HG03439 (cell line): ENCODE measurements around the gene LCN10.
"Not testable (repeated sequence)": the region's sequence is repeated elsewhere in the genome, so short reads cannot be mapped to it uniquely, and the experiment has no call there.

Experiments used
- ATAC-seq: cut with Tn5 transposase; IDR thresholded peaks from one replicate; pipeline ENCODE4 v1.9.1; 2021; ENCODE audit warnings: mild to moderate bottlenecking, moderate library complexity; ENCODE audit not compliant: unreplicated experiment

Gene LCN10

DNA sequence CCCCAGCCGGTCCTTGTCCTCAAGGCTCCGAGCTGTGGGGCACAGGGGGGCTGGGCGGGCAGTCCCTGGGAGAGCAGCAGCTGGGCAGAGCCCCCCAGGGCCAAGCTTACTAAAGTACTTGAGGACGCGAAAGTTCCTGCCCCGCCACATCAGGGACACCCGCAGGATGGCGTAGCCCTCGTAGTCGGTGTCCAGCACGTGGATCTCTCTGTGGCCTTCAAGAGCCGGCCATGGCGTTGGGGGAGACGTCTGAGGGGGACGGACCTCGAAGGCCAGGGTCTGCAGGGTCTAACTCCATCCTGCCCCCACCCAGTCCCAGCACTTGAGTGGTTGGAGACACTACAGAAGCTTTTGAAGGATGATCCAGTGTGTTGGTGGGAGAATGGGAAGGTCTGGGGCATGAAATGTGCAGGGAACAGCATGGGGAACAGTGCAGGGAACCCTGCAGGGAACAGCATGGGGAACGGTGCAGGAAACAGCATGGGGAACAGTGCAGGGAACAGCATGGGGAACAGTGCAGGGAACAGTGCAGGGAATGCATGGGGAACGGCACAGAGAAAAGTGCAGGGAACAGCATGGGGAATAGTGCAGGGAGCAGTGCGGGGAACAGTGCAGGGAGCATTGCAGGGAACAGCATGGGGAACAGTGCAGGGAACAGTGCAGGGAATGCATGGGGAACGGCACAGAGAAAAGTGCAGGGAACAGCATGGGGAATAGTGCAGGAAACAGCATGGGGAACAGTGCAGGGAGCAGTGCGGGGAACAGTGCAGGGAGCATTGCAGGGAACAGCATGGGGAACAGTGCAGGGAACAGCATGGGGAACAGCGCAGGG, 12.8 kb upstream of the LCN10 start:
- not testable (repeated sequence) for ATAC-seq

DNA sequence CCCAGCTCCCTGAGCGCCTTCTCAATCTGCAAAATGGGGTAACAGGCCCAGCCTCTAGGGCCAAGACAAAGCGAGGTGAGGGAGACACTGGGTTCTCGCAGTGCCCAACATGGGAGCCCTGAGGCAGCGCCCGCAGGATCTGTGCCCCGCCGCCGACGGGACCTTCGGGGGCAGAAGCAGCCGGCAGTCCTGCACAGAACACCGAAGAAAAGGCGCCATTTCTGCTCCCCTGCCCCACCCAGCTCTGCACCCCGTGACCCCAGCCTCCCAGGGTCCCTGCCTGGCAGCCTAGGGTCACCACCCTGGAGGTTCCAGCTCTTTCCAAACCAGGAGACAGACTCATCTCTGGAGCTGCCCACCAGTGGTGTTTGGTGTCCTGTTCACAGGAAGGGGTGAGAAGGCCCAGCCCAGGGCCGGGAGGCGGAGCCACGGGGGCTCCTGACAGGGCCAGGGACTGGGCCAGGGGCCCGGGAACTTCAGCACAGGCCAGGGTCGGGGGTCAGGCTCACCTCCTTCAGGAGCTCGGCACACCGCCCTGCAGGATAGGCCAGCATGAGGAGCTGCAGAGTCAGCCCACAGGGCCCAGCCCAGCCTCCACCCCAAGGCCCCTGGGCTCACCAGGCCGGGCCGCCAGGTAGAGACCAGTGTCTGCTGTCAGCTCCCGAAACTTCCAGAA, 12.0 kb upstream of the LCN10 start:
- ATAC-seq = no peak

DNA sequence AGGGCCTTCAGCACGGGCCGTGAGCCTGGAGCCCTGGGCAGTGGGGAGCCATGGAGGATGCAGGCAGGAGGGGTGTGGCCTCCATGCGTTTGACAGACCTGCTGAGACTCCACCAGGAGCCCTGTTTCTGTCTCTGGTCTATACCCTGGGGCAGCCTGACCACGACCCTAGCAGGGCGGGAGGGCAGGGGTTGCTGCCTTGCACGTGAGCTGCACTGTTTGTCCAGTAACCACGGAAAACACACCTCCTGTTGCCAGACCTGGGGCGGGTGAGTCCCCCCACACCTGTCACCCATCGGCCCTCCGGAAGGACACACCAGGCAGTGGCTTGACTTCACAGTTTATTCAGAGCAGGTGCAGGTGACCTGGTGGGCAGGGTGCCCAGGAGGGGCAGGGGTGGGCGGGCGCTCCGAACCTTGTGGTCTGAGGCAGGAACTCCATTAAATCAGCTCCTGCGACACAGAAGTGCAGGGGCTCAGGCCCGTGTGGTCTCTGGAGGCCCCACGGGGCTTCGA, 11.4 kb upstream of the LCN10 start:
- ATAC-seq = no peak

DNA sequence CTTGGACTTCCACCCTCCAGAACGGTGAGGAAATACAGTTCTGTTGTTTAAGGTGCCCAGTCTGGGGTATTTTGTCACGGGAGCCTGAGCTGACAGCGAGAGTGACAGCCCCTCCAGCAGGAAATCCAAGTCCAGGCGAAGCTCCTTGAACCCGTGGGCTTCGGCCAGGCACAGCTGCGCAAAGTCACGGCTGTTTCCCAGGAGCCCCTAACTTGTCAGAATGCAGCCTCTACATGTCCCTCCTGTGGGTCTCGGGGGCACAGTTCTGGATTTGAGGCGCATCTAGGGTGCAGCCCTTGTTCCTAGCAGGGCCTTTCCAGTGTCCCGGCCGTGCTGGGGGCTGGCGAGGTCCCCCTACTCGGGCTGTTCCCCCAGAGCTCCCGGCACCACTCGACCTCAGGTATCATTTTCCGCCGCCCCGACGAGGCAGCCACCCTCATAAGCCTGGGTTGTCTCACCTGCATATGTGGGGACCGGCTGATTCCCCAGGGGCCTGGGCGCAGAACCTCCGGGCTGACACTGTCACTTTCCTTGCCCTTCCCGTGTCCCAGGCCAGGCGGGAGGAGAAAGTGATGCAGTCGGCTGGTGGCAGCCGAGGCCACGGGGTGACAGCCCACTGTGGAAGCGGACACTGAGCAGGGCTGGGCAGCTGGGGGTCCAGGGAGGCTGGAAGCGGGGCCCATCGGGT, 10.8 kb upstream of the LCN10 start:
- ATAC-seq = no peak

DNA sequence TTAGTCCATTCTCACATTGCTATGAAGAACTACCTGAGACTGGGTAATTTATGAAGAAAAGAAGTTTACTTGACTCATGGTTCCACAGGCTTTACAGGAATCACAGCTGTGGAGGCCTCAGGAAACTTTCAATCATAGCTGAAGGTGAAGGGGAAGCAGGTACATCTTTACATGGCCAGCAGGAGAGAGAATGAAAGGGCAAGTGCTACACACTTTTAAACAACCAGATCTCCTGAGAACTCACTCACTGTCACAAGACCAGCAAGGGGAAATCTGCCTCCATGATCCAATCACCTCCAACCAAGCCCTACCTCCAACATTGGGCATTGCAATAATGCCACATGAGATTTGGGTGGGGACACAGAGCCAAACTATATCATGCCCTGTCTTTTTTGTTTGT, 9.1 kb upstream of the LCN10 start:
- ATAC-seq = no peak

DNA sequence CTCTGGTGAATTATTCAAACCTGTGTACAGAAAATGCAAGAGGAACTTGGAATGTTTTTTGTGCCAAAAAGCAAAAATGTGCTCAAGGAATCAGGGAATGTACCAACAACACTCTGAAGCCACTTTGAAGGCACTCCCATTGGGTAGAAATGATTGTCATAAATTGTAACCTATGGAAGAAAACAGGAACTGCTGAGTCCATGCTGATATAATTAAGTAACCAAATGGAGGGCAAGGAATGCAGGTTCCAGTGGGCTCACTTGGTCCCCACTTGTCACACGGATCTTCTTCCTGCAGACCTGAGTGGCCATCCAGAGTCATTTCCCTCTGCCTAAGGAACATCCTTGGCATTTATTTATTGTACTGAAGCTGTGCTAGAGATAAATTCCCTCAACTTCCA, 8.5 kb upstream of the LCN10 start:
- ATAC-seq = no peak

DNA sequence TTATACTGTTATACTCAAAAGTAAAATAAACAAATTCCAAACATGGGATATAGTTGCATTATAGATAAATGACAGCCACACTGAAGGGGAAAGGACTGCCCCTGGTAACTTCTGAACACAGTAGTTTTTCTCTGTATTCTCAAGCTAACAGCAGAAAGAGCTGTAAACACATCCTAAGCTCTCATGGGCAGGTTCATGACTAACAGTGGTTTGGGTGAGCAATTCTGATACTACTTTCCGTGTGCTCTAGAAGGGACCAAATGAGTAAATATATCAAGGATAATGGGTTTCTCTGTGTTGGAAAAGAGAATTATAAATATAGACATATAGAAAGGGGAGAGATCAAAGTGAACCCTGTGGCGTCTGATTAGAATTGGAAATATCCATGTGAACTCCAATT, 7.8 kb upstream of the LCN10 start:
- no peak for ATAC-seq

DNA sequence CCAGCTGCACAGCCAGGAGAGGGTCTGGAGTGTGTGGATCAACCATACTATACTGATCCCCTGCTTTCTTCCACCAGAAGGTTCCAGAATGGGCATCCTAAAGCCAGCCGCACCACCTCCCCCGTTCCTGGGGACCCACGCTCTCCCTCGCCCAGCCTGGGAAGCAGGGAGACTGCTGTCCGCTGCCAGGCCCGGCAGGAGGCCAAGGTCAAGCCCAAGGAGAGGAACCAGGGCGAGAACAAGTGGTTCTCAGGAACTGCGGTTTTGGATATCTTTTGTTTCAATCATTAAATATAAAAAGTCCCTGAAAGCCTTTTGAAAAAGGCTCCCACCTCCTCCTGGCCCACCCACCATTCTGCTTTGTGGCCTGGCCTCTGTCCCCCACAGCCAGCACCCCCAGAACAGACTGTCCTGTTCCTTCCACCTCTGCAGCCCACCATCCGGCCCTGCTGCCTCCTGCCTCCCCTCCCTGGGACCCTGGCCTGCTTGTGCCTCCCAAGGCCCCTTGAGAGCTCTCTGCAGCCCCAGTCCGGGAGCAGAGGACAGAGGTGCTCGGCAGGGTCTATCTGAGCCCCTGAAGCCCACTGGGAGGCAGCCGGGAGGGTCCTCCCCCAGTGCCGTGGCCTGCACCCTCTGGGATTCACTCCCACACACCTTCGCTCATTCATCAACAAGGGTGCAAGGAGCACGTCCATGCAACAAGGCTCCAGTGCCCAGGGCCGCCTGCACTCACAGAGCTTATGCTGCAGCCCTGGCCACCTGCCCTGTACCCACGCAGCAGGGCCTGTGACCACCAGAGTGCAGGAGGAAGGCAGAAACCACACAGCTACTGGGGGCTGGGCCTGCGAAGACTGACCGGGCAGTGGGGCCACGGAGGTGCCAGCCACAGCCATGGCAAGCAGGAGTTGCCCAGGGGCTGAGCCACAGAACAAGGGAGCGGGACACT, 6.2 kb upstream of the LCN10 start:
- no peak for ATAC-seq

DNA sequence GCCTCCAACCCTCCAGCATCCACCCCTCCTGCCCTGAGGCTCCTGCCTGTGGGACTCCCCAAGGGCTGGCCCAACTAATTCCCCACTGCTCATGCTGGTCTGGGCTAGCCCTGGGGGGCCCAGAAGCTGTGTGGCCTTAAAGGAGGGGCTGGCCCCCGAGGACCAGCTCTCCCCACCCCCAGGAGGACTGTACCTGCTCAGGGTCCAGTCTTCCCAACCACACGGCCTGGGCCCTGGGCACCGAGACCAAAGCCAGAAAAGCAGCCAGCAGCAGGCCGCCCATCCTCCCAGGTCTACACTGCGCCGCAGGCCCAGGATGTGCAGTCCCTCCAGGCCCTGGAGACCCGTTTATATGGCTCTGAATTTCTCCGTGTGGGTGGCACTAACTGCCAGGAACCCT, 5.5 kb upstream of the LCN10 start, which contains the start of gene LCN6:
LCN6 (minus strand) TSS at position 325 of the 400 bp plus-strand sequence; CDS start at position 283, 42 bp downstream.
- ATAC-seq = no peak

DNA sequence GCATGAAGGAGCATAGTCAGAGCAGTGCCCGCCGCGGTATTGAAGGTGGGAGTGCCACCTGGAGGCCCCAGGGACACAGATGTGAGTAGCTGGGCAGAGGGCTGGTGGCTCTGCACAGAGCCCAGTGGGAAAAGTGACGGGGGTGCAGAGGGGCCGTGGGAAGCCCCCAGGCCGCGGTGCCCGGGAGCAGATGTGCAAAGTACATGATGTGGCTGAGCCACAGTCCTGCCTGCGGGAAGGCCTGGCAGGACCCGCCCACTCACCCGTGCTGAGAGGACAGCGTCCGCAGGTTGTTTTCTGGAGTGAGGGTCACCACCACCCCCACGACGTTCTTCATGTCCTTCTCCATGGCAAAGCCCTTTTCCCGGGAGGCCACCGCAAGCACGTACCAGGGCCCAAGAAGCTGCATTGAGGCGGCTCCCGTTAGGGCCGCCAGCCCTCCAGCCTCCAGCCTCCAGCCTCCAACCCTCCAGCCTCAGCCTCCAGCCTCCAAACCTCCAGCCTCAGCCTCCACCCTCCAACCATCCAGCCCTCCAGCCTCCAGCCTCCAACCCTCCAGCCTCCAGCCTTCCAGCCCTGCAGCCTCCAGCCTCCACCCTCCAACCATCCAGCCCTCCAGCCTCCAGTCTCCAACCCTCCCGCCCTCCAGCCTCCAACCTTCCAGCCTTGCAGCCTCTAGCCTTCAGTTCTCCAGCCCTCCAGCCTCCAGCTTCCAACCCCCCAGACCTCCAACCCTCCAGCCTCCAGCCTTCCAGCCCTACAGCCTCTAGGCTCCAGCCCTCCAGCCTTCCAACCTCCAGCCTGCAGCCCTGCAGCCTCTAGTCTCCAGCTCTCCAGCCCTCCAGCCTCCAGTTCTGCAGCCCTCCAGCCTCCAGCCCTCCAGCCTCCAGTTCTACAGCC, 4.7 kb upstream of the LCN10 start:
- no peak for ATAC-seq

DNA sequence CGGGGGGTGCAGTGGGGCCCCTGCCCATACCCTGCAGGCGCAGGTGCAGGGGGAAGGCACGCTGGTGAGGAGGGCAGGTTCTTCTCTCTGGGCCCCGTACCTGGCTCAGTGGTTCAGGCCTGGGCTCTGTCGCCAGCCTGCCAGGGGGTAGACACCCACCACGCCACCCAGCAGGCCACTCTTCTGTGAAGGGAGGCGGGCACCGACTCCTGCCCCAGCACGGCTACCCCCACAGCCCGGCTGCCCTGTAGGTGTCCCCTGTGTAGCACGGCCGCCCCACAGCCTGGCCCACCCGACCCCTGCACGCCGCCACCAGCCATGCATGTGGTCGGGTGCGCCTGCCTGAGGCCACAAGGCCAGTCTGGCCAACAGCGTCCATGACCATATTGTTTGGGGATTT, 3.9 kb upstream of the LCN10 start:
- ATAC-seq = no peak

DNA sequence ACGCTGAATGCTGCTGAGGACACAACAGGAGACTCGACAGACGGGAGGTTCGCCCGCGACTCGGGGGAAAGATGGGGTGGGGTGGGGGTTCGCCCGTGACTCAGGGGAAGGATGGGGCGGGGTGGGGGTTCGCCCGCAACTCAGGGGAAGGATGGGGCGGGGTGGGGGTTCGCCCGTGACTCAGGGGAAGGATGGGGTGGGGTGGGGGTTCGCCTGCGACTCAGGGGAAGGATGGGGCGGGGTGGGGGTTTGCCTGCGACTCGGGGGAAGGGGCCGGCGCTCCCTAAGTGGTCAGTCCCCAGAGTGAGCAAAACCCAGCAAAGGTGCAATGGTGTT, 3.4 kb upstream of the LCN10 start:
- no peak for ATAC-seq

DNA sequence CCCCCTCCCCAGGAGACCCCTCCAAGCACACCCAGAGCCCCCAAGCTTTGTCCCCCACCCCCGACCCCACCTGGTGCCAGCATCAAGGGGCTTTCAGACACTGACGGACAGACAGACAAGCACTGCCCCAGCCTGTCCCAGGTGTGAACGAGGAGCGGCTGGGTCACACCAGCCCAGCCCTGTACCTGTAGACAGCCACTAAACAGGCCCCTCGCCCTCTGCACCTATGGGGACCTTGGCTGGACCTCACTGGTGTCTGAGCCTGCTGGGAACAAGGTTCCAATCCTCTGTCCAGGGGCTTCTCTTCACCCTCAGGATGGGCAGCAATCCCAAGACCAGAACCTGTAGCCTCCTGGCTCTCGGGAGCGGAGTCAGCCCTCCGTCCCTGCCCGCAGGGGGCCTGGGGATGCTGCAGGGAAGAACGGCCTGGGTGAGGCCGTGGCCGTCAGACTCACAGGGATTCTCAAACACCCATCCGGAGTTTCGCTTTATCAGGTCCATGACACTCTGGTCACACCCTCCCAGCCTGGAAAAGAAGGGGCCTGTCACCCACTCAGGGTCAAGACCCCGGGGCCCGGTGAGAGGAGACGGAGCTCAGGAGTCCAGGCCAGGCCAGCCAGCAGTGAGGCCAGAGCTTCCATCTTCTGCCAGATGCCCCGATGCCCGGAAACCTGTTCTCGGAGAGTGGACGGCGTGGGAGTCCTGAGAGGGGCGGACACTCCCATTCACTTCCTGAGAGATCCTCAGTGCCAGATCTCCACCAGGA, 2.8 kb upstream of the LCN10 start:
- ATAC-seq = no peak

DNA sequence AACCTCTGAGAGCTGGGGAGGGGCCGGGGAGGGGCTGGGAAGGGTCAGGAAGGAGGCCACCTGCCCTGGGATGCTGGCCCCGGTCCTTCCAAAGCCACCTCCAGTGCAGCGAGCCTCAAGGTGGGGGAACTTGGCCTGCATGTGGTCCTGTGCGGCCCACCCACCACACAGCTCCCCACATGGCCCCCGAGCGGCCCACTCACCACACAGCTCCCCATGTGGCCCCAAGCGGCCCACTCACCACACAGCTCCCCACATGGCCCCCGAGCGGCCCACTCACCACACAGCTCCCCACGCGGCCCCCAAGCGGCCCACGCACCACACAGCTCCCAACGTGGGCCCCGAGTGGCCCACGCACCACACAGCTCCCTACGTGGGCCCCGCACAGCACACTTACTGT, 2.0 kb upstream of the LCN10 start:
- no peak for ATAC-seq

DNA sequence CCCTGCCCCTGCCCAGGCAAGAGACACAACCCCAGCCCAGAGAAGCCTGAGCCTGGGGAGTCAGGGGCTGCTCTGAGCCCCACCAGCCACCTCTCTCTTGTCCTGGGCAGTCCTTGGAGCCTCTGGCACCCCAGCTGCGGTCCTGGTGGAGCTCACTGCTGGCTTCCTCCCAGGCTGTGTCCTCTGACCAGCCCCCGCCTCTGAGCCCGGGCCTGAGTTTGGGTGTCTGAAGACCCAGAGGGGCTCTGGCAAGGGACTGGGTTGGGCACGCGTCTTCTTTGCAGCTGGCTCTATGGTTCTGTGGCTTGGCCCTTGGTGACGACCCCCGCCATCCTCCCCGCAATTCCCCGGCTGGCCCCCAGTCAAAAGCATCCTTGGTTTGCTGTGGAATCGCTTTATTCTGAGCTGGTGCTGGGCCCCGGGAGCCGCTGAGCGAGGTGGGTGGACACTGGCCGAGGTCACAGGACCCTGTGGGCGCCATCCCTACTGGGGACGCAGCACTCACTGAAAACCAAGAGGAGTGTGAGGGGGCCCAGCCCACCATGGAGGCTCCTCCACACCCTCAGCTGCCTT, 985 bp upstream of the LCN10 start:
- ATAC-seq = no peak

DNA sequence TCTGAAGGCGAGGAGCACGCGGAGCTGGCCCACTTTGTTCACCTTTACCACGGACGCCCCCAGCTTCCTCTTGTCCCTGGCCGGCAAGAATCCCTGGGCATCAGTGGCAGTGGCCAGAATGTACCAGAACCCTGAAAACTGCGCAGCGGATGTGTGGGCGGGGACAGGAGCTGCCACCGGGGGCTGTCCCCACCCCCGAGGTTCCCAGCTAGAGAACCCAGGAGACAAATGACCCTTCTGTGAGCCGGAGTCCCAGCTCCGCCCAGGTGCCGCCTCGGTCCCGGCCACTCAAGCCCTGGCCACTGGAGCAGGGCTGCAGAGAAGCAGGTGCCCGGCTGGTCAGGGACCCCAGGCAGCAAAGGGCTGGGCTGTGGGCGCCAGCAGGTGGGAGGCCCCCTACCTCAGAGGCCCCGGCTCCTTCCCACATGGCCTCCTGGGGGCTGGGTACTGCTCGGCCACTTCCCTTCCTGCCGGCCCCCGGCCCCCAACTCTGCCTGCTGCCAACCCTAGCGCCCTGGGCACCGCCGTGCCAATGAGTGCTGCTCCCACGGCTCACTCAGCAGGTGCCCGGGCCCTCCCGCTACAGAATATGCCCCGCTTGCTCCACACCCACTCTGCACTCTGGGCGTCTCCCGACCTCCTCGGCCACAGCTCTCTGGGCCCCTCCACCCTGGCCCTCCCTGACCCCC, 713 bp downstream of the LCN10 start:
- ATAC-seq = no peak

DNA sequence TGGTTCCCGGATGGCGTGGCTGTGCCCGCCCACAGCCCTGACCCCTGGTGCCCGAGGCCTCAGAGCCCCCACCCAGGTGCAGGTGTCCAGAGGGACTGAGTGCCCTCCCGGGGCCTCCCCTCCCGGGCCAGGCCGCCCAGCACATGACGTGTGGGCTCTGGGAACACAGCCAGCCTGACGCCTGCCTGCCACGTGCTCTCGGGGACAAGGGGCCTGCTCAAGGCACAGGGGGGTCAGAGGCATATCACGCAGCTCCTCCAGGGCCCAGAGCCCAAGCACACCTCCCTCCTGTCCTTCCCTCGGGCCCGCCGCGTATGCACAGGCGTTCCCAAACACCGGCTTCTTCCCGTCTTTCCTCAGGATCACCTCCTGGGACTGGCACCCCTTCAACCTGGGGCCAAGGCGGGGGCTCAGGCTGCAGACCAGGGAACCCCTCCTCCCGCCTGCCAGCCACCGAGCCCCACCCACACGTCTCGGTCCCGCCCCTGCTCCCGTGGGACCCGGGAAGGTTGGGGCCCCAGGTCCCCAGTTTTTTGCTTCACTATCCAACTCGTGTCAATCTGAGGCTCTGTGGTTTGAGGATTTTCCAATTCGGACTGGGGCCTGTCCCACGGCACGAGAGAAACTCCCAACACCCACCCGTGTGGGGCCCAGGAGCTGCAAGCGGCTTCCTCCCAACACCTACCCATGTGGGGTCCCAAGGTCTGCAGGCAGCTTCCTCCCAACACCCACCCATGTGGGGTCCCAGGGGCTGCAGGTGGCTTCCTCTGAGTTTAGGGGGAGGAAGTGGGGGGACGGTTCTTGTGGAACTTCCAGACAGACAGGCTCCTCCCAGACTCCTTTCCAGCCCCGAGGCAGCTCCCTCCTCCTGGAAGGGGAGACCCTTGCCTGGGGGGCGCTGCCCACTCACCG, 1.5 kb downstream of the LCN10 start:
- no peak for ATAC-seq
